K562 (cell line): ENCODE results near the gene KCNQ4. TPM values are rescaled to one million over a fixed set of nuclear protein-coding genes. Genes with fewer than 3 reads are reported as not detected.

Experiments used
- ATAC-seq: fragments of 200-7000 bp; cut with Tn5 transposase; 3 replicates; pipeline ENCODE4 v1.9.1; 2020; ENCODE audit warnings: moderate library complexity
- BruUV-seq: library from RNA; stranded (reverse); fragments of 400-500 nt; replicated peaks from 2 replicates; lab custom pipeline; 2021; lab: Mats Ljungman, UMichigan
- CTCF ChIA-PET: fragments of 300-600 bp; formaldehyde crosslinking; extraction: SDS; loops from one replicate; lab custom pipeline; 2021; ENCODE audit warnings: low intra/inter-chr PET ratio; lab: Yijun Ruan, JAX
- POLR2A ChIA-PET: fragments of 300-600, 350-650 bp; sonication (Branson Sonifier 250); formaldehyde crosslinking; extraction: SDS; loops from one replicate; lab custom pipeline; 2021; ENCODE audit warnings: antibody characterized with exemption, inconsistent platforms; lab: Yijun Ruan, JAX
- DNase-seq, 4 experiments: peaks; one replicate each; pipeline versions ENCODE4 v3.0.0 to v3.0.0-alpha.2; 2011 to 2018; ENCODE audit warnings: low spot score in 3 of 4, mixed read lengths in 3 of 4; ENCODE audit errors: extremely low read depth in 1 of 4
- FAIRE-seq: peaks from 2 replicates; lab custom pipeline; 2011; peaks lifted over from hg19 to GRCh38; lab: Jason Lieb, UNC
- H2AFZ ChIP-seq: 2 replicates; pipeline ENCODE4 v1.6.0; 2011; ENCODE audit warnings: low read depth, low read length, control low read depth, inconsistent platforms
- H3K27ac ChIP-seq: fragments of 200-600 bp; 3 replicates; pipeline ENCODE4 v1.8.0; 2011; ENCODE audit warnings: low read depth, mild to moderate bottlenecking, control low read depth, inconsistent platforms, low read length, moderate library complexity, mixed read lengths; ENCODE audit errors: extremely low read depth
- H3K27me3 ChIP-seq, 2 experiments: fragments of 300-600 bp in 1 of 2; 2 replicates in 1 of 2; 3 replicates in 1 of 2; pipeline versions ENCODE4 v1.6.0 to v1.8.0; 2011; ENCODE audit warnings: inconsistent platforms in 2 of 2, low read length in 2 of 2, mild to moderate bottlenecking in 1 of 2, mixed read lengths in 1 of 2, moderate library complexity in 1 of 2; ENCODE audit not compliant: control insufficient read depth in 2 of 2, insufficient read depth in 2 of 2
- H3K36me3 ChIP-seq: fragments of 300-600 bp; 3 replicates; pipeline ENCODE4 v1.8.0; 2011; ENCODE audit warnings: mild to moderate bottlenecking, low read length, inconsistent platforms; ENCODE audit not compliant: control insufficient read depth, insufficient read depth
- H3K4me1 ChIP-seq, 2 experiments: fragments of 200-600 bp in 1 of 2; replicated peaks in 1 of 2; 2 replicates in 1 of 2; 3 replicates in 1 of 2; pipeline versions ENCODE4 v1.5.1 to v1.8.0; 2011; ENCODE audit warnings: inconsistent platforms in 2 of 2, low read length in 2 of 2, mild to moderate bottlenecking in 1 of 2, mixed read lengths in 1 of 2, moderate library complexity in 1 of 2; ENCODE audit not compliant: control insufficient read depth in 2 of 2, insufficient read depth in 2 of 2
- H3K4me2 ChIP-seq: 2 replicates; pipeline ENCODE4 v1.6.1; 2011; ENCODE audit warnings: low read length, control low read depth, inconsistent platforms, mixed read lengths; ENCODE audit not compliant: insufficient read depth
- H3K4me3 ChIP-seq: fragments of 200-600 bp; sonication (generic), shearing (Covaris generic); 2 replicates; pipeline ENCODE4 v1.5.1; 2016; ENCODE audit warnings: control low read depth, inconsistent platforms
- H3K79me2 ChIP-seq: fragments of 200-600 bp; 3 replicates; pipeline ENCODE4 v1.8.0; 2011; ENCODE audit warnings: low read length, inconsistent platforms; ENCODE audit not compliant: control insufficient read depth, insufficient read depth
- H3K9ac ChIP-seq, 2 experiments: 2 replicates each; pipeline versions ENCODE4 v1.6.0 to v1.6.1; 2011; ENCODE audit warnings: low read depth in 2 of 2, low read length in 2 of 2, control low read depth in 1 of 2, inconsistent platforms in 1 of 2, mild to moderate bottlenecking in 1 of 2, mixed read lengths in 1 of 2; ENCODE audit not compliant: insufficient read depth in 1 of 2
- H3K9me1 ChIP-seq: one replicate; pipeline ENCODE4 v1.6.0; 2011; ENCODE audit warnings: inconsistent platforms, mild to moderate bottlenecking, low read length, moderate library complexity; ENCODE audit not compliant: control insufficient read depth, insufficient read depth
- H3K9me3 ChIP-seq: replicated peaks from 2 replicates; pipeline ENCODE4 v1.5.1; 2011; ENCODE audit warnings: low read depth, low read length, inconsistent platforms; ENCODE audit not compliant: control insufficient read depth, insufficient read depth
- H4K20me1 ChIP-seq: replicated peaks from 2 replicates; pipeline ENCODE4 v1.6.1; 2011; ENCODE audit warnings: low read length, inconsistent platforms, mixed read lengths; ENCODE audit not compliant: control insufficient read depth, insufficient read depth
- CCNT2 ChIP-seq: IDR thresholded peaks from 2 replicates; pipeline ENCODE4 v1.6.1; 2011; ENCODE audit warnings: borderline replicate concordance, low read depth, mild to moderate bottlenecking, moderate library complexity, mixed read lengths, low read length; ENCODE audit not compliant: insufficient read length; ENCODE audit errors: extremely low read depth
- ESRRA ChIP-seq: fragments of 450-650 bp; IDR thresholded peaks from 2 replicates; pipeline ENCODE4 v1.6.1; 2014; ENCODE audit warnings: low read depth, mild to moderate bottlenecking, moderate library complexity, borderline replicate concordance
- HDAC1 ChIP-seq, 2 experiments: fragments of 450-650 bp; IDR thresholded peaks; 2 replicates each; pipeline ENCODE4 v1.6.1; 2016 to 2017; ENCODE audit warnings: inconsistent platforms in 1 of 2, mild to moderate bottlenecking in 1 of 2, moderate library complexity in 1 of 2
- HDGF ChIP-seq: fragments of 450-650 bp; IDR thresholded peaks from 2 replicates; pipeline ENCODE4 v1.6.1; 2016
- NCOA1 ChIP-seq: fragments of 450-650 bp; IDR thresholded peaks from 2 replicates; pipeline ENCODE4 v1.6.1; 2016; ENCODE audit warnings: low read depth
- NCOA4 ChIP-seq: fragments of 450-650 bp; IDR thresholded peaks from 2 replicates; pipeline ENCODE4 v1.6.1; 2018; ENCODE audit warnings: mild to moderate bottlenecking; ENCODE audit not compliant: partially characterized antibody
- NELFE ChIP-seq: IDR thresholded peaks from 2 replicates; pipeline ENCODE4 v1.6.1; 2011; ENCODE audit warnings: mild to moderate bottlenecking; ENCODE audit not compliant: insufficient read depth, insufficient read length
- POLR2G ChIP-seq: fragments of 200-400 bp; formaldehyde crosslinking; IDR thresholded peaks from 2 replicates; pipeline ENCODE4 v1.6.1; 2017; ENCODE audit warnings: low read depth, mild to moderate bottlenecking, antibody characterized with exemption, low read length, moderate library complexity
- RBM25 ChIP-seq: fragments of 200-400 bp; formaldehyde crosslinking; IDR thresholded peaks from 2 replicates; pipeline ENCODE4 v1.6.1; 2018; ENCODE audit warnings: low read length, low read depth, moderate library complexity; ENCODE audit not compliant: severe bottlenecking
- TRIM24 ChIP-seq, 2 experiments: fragments of 450-650 bp; IDR thresholded peaks; 2 replicates each; pipeline ENCODE4 v1.6.1; 2016
- U2AF2 ChIP-seq: fragments of 200-400 bp; formaldehyde crosslinking; optimal IDR thresholded peaks from 2 replicates; pipeline ENCODE3; 2017; ENCODE audit warnings: low read depth, mild to moderate bottlenecking, low read length
- ZNF551 ChIP-seq: fragments of 250-450 bp; sonication (Bioruptor Pico); IDR thresholded peaks from 2 replicates; pipeline ENCODE4 v1.5.0; 2021; ENCODE audit warnings: mild to moderate bottlenecking, moderate library complexity
- WGBS: fragments of 100-300 bp; shearing (Covaris generic); methylation state at CpG from one replicate; pipeline ENCODE4 v1.1.6; 2016; ENCODE audit warnings: low coverage, mixed read lengths; ENCODE audit not compliant: insufficient coverage; ENCODE audit errors: missing lambda C conversion rate; 5-methylcytosine and 5-hydroxymethylcytosine counted together
- in situ Hi-C: fragments of 300-500 bp; cut with MboI; formaldehyde crosslinking; loops from 4 replicates; pipeline ENCODE4 v1.15.0; 2018; ENCODE audit warnings: inconsistent platforms, mixed read lengths
- intact Hi-C: fragments of 100-400 bp; cut with micrococcal nuclease; formaldehyde crosslinking; loops from 2 replicates; pipeline ENCODE4 v1.14.2; 2022
- polyA plus RNA-seq, 8 experiments: library from polyadenylated mRNA; depleted of rRNA in 4 of 8; stranded (reverse) in 5 of 8; unstranded in 3 of 8; fragments of >200 nt; fragmentation: Nextera tagmentation in 2 of 8; fragmentation: Illumina TruSeq in 1 of 8; extraction: Ambion mirVana in 2 of 8; extraction: Trizol in 1 of 8; gene quantifications; 2 replicates each; pipeline versions ENCODE4 v1.2.1 to v1.2.3, GENCODE V29; 2011 to 2014; ENCODE audit warnings: inconsistent platforms in 1 of 8, missing spikeins in 1 of 8
- total RNA-seq, 7 experiments: library from RNA; depleted of rRNA in 6 of 7; stranded (reverse); fragments of >200 nt in 6 of 7; fragmentation: Illumina TruSeq in 2 of 7; extraction: Trizol in 2 of 7; gene quantifications; 2 replicates each; pipeline versions ENCODE4 v1.2.1 to v1.2.3, GENCODE V29; 2011 to 2021; ENCODE audit warnings: low replicate concordance in 1 of 7
- TF ChIP-seq, protein P1 (sequence below): sonication (generic); formaldehyde crosslinking; IDR thresholded peaks from 2 replicates; pipeline ENCODE4 v1.8.1; 2023; ENCODE audit warnings: mild to moderate bottlenecking, missing genetic modification reagents
- TF ChIP-seq, protein P2 (sequence below), 2 experiments: fragments of 450-650 bp in 1 of 2; IDR thresholded peaks; 2 replicates each; pipeline ENCODE4 v1.6.1; 2011 to 2017; ENCODE audit warnings: low read depth in 2 of 2, antibody characterized with exemption in 1 of 2, borderline replicate concordance in 1 of 2, low read length in 1 of 2, mild to moderate bottlenecking in 1 of 2, mixed read lengths in 1 of 2; ENCODE audit not compliant: control insufficient read depth in 1 of 2
- TF ChIP-seq, protein P3 (sequence below), 2 experiments: fragments of 250-450 bp in 1 of 2; fragments of 450-650 bp in 1 of 2; sonication (Bioruptor Pico) in 1 of 2; IDR thresholded peaks; 2 replicates each; pipeline versions ENCODE4 v1.6.1 to v1.8.0; 2016 to 2021; ENCODE audit warnings: mild to moderate bottlenecking in 2 of 2, moderate library complexity in 2 of 2, missing compliant biosample characterization in 1 of 2, missing genetic modification characterization in 1 of 2

KCNQ4 gene
- total and polyA plus RNA-seq, 9 of the 15 experiments (the other 6 are each of a cell fraction or from before 2014, with no cell fraction given) = 0.07 to 4.1 (median 0.79) TPM

DNA sequence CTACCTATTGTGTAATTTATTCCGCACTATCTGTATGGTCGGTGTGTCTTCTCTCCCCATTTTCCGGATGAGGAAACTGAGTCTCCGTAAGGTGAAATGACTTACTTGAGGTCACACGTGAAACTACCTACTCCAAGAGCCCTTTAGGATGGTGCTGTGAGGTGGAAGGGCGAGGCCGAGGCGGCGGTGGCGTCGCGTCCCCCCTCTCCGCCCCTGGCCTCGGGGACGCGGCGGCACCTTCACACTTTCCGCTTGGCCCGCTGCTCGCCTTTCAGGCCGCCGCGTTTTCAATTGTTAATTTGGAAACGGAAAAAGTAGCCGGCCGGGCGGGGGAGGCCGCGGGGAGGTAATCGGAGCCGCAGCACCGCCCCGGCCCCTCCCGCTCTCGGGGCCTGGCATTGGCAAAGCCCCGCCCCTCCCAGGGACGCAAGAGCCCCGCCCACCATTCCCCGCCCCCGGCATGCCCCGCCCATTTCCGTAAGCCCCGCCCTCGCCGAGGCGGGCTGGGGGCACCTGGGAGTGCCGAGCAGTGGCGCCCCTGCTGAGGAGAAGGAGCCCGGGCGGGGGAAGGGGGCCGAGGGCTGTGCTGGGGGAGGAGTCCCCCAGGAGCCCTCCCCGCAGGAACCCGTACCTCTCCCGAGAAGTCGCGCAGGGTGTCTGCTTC lies 18.6 kb downstream of the KCNQ4 start (continued):
- TF ChIP-seq, protein P1, sequence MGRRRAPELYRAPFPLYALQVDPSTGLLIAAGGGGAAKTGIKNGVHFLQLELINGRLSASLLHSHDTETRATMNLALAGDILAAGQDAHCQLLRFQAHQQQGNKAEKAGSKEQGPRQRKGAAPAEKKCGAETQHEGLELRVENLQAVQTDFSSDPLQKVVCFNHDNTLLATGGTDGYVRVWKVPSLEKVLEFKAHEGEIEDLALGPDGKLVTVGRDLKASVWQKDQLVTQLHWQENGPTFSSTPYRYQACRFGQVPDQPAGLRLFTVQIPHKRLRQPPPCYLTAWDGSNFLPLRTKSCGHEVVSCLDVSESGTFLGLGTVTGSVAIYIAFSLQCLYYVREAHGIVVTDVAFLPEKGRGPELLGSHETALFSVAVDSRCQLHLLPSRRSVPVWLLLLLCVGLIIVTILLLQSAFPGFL (CRISPR knock-in tag) = no peak
- TF ChIP-seq, protein P2, sequence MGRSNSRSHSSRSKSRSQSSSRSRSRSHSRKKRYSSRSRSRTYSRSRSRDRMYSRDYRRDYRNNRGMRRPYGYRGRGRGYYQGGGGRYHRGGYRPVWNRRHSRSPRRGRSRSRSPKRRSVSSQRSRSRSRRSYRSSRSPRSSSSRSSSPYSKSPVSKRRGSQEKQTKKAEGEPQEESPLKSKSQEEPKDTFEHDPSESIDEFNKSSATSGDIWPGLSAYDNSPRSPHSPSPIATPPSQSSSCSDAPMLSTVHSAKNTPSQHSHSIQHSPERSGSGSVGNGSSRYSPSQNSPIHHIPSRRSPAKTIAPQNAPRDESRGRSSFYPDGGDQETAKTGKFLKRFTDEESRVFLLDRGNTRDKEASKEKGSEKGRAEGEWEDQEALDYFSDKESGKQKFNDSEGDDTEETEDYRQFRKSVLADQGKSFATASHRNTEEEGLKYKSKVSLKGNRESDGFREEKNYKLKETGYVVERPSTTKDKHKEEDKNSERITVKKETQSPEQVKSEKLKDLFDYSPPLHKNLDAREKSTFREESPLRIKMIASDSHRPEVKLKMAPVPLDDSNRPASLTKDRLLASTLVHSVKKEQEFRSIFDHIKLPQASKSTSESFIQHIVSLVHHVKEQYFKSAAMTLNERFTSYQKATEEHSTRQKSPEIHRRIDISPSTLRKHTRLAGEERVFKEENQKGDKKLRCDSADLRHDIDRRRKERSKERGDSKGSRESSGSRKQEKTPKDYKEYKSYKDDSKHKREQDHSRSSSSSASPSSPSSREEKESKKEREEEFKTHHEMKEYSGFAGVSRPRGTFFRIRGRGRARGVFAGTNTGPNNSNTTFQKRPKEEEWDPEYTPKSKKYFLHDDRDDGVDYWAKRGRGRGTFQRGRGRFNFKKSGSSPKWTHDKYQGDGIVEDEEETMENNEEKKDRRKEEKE (IDR thresholded peaks at IDR 0.05; ENCODE audit: borderline replicate concordance in 1 of 2, control insufficient read depth in 1 of 2, low read depth in 2 of 2, low read length in 1 of 2) = no peak
- TF ChIP-seq ZNF551 (CRISPR knock-in tag) = no peak

DNA sequence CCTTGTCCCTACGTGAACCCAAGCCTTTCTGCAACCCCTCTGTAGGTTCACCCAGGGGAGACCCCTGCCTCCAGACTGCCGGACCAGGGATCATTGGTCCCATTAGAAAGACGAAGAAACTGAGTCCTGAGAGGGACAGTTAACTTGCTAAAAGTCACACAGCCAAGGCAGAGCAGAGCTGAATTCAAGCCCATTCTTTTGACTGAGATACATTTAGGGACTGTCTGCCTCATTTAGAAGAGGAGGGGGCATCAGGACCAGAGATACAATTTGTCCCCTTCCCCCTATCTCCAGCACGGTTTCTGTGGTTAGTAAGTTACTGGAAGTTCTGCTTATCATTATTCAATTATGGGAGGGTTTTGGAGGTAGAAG lies 19.1 kb downstream of the KCNQ4 start:
- FAIRE-seq (peak; percentile 78), DNase-seq (peak in 2 of 4 experiments; percentile 20 to 27), ATAC-seq (no peak; the same call in 2 of the 3 replicates)
- H3K79me2 ChIP-seq = no peaks in the 10 kb centered on the region
- ChIA-PET CTCF (interaction anchor here (0.6 kb wide), 1 partner anchor 174 kb away, joined by 5 read pairs; no protein-coding TSS in a partner anchor), POLR2A (interaction anchor here (0.6 to 0.9 kb wide), 3 partner anchors 13 to 438 kb away, joined by 3 to 5 read pairs (median 3); no protein-coding TSS in a partner anchor)
- H3K27me3 ChIP-seq = no peaks in the 10 kb centered on the region
- H3K27ac ChIP-seq = peak overlapping the region; percentile 55
- H3K4me2 ChIP-seq = peak overlapping the region; percentile 75
- intact Hi-C loops = no loop called here
- peak overlapping the region; percentile 60 to 88 for H3K9ac ChIP-seq
- 7% methylated on average over 4 of the region's 4 CpGs for WGBS
- H3K9me3 ChIP-seq = no peaks in the 10 kb centered on the region
- H3K4me1 ChIP-seq = peaks cover 44 to 71% of the 10 kb centered on the region in 2 experiments
- H3K36me3 ChIP-seq = no peaks in the 10 kb centered on the region
- no peaks in the 10 kb centered on the region for H3K9me1 ChIP-seq
- BruUV-seq = no TSS peak
- H4K20me1 ChIP-seq = no peaks in the 10 kb centered on the region
- peak overlapping the region; percentile 38 for H3K4me3 ChIP-seq
- H2AFZ ChIP-seq = peak overlapping the region; percentile 53
- in situ Hi-C loops = no loop called here
- no peak for TF ChIP-seq U2AF2
- TF ChIP-seq, protein P3, sequence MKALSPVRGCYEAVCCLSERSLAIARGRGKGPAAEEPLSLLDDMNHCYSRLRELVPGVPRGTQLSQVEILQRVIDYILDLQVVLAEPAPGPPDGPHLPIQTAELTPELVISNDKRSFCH (CRISPR knock-in tag; IDR thresholded peaks at IDR 0.05) = no peak
- TF ChIP-seq, protein P3 (tag; IDR thresholded peaks at IDR 0.05) = peak; percentile 15; the same call in 1 of the 2 replicates
- peak in 1 of 2 experiments; percentile 16; a peak in 1 of 4 replicates for TF ChIP-seq TRIM24 (IDR thresholded peaks at IDR 0.05)
- TF ChIP-seq NELFE = no peak
- no peak for TF ChIP-seq POLR2G
- peak; percentile 70 for TF ChIP-seq HDGF
- TF ChIP-seq RBM25 = peak; percentile 86
- peak in 1 of 2 experiments; percentile 32; a peak in 1 of 4 replicates for TF ChIP-seq HDAC1 (IDR thresholded peaks at IDR 0.05)
- no peak for TF ChIP-seq CCNT2
- TF ChIP-seq ESRRA = peak; percentile 46
- no peak for TF ChIP-seq NCOA4
- peak; percentile 32; the same call in 1 of the 2 replicates for TF ChIP-seq NCOA1
